ENCODE measurements around the gene LIN37.

Gene LIN37

GRCh38 chr19:35757749-35758608 lies 9.6 kb downstream of the LIN37 start, which contains the start of gene PROSER3:
TSS of gene PROSER3 (plus strand) at chr19:35758176. CDS start at chr19:35758216, 40 bp downstream.
- TF ChIP-seq SNAI2 (CRISPR knock-in tag; IDR thresholded peaks at IDR 0.05): no peak
- no peak for TF ChIP-seq ZNF565 (CRISPR knock-in tag; conservative IDR thresholded peaks at IDR 0.05; ENCODE audit: low read depth)
- TF ChIP-seq, protein P1, sequence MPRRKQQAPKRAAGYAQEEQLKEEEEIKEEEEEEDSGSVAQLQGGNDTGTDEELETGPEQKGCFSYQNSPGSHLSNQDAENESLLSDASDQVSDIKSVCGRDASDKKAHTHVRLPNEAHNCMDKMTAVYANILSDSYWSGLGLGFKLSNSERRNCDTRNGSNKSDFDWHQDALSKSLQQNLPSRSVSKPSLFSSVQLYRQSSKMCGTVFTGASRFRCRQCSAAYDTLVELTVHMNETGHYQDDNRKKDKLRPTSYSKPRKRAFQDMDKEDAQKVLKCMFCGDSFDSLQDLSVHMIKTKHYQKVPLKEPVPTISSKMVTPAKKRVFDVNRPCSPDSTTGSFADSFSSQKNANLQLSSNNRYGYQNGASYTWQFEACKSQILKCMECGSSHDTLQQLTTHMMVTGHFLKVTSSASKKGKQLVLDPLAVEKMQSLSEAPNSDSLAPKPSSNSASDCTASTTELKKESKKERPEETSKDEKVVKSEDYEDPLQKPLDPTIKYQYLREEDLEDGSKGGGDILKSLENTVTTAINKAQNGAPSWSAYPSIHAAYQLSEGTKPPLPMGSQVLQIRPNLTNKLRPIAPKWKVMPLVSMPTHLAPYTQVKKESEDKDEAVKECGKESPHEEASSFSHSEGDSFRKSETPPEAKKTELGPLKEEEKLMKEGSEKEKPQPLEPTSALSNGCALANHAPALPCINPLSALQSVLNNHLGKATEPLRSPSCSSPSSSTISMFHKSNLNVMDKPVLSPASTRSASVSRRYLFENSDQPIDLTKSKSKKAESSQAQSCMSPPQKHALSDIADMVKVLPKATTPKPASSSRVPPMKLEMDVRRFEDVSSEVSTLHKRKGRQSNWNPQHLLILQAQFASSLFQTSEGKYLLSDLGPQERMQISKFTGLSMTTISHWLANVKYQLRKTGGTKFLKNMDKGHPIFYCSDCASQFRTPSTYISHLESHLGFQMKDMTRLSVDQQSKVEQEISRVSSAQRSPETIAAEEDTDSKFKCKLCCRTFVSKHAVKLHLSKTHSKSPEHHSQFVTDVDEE (CRISPR knock-in tag; IDR thresholded peaks at IDR 0.05): 0 out of 2 replicates have a peak, but pooled peaks have one; percentile 49
- ATAC-seq: peak; percentile 96

GRCh38 chr19:35759697-35760096 lies 11.3 kb downstream of the LIN37 start:
- no peak for ATAC-seq
- TF ChIP-seq ISL1 (CRISPR knock-in tag; IDR thresholded peaks at IDR 0.05): no peak
- TF ChIP-seq, protein P2, sequence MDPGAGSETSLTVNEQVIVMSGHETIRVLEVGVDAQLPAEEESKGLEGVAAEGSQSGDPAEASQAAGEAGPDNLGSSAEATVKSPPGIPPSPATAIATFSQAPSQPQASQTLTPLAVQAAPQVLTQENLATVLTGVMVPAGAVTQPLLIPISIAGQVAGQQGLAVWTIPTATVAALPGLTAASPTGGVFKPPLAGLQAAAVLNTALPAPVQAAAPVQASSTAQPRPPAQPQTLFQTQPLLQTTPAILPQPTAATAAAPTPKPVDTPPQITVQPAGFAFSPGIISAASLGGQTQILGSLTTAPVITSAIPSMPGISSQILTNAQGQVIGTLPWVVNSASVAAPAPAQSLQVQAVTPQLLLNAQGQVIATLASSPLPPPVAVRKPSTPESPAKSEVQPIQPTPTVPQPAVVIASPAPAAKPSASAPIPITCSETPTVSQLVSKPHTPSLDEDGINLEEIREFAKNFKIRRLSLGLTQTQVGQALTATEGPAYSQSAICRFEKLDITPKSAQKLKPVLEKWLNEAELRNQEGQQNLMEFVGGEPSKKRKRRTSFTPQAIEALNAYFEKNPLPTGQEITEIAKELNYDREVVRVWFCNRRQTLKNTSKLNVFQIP (CRISPR knock-in tag; IDR thresholded peaks at IDR 0.05; ENCODE audit: borderline replicate concordance, low read depth): no peak
- no peak for TF ChIP-seq ZNF8 (CRISPR knock-in tag; IDR thresholded peaks at IDR 0.05)
- no peak for TF ChIP-seq BACH2 (CRISPR knock-in tag; IDR thresholded peaks at IDR 0.05; ENCODE audit: borderline replicate concordance)
- no peak for TF ChIP-seq PATZ1 (CRISPR knock-in tag; IDR thresholded peaks at IDR 0.05; ENCODE audit: borderline replicate concordance)
- TF ChIP-seq, protein P3, sequence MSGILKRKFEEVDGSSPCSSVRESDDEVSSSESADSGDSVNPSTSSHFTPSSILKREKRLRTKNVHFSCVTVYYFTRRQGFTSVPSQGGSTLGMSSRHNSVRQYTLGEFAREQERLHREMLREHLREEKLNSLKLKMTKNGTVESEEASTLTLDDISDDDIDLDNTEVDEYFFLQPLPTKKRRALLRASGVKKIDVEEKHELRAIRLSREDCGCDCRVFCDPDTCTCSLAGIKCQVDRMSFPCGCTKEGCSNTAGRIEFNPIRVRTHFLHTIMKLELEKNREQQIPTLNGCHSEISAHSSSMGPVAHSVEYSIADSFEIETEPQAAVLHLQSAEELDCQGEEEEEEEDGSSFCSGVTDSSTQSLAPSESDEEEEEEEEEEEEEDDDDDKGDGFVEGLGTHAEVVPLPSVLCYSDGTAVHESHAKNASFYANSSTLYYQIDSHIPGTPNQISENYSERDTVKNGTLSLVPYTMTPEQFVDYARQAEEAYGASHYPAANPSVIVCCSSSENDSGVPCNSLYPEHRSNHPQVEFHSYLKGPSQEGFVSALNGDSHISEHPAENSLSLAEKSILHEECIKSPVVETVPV (CRISPR knock-in tag; IDR thresholded peaks at IDR 0.05): no peak
- TF ChIP-seq CSDC2 (CRISPR knock-in tag; IDR thresholded peaks at IDR 0.05): no peak
- no peak for TF ChIP-seq ZNF565 (CRISPR knock-in tag; conservative IDR thresholded peaks at IDR 0.05; ENCODE audit: low read depth)
- TF ChIP-seq GLIS3 (CRISPR knock-in tag; IDR thresholded peaks at IDR 0.05): no peak
- no peak for TF ChIP-seq SNAI2 (CRISPR knock-in tag; IDR thresholded peaks at IDR 0.05)
- no peak for TF ChIP-seq OSR1 (CRISPR knock-in tag; IDR thresholded peaks at IDR 0.05)
- no peak for TF ChIP-seq ZFP30 (CRISPR knock-in tag; IDR thresholded peaks at IDR 0.05)
- no peak for TF ChIP-seq ZNF70 (CRISPR knock-in tag; IDR thresholded peaks at IDR 0.05)
- TF ChIP-seq CREB5 (CRISPR knock-in tag; IDR thresholded peaks at IDR 0.05; ENCODE audit: low read depth): no peak
- TF ChIP-seq ZFP3 (CRISPR knock-in tag; IDR thresholded peaks at IDR 0.05): no peak
- no peak for TF ChIP-seq TOX (CRISPR knock-in tag; IDR thresholded peaks at IDR 0.05; ENCODE audit: borderline replicate concordance)
- no peak for TF ChIP-seq RARB (CRISPR knock-in tag; IDR thresholded peaks at IDR 0.05)
- TF ChIP-seq ZC3H10 (CRISPR knock-in tag; IDR thresholded peaks at IDR 0.05): no peak

GRCh38 chr19:35760711-35761349 lies 12.5 kb downstream of the LIN37 start:
- no peak for ATAC-seq
- TF ChIP-seq, protein P3 (CRISPR knock-in tag; IDR thresholded peaks at IDR 0.05): no peak
- TF ChIP-seq ZNF70 (CRISPR knock-in tag; IDR thresholded peaks at IDR 0.05) (no peak), BACH2 (CRISPR knock-in tag; IDR thresholded peaks at IDR 0.05; ENCODE audit: borderline replicate concordance) (no peak), RARB (CRISPR knock-in tag; IDR thresholded peaks at IDR 0.05) (no peak), ZC3H10 (CRISPR knock-in tag; IDR thresholded peaks at IDR 0.05) (no peak), CREB5 (CRISPR knock-in tag; IDR thresholded peaks at IDR 0.05; ENCODE audit: low read depth) (no peak), TOX (CRISPR knock-in tag; IDR thresholded peaks at IDR 0.05; ENCODE audit: borderline replicate concordance) (no peak), OSR1 (CRISPR knock-in tag; IDR thresholded peaks at IDR 0.05) (no peak), ISL1 (CRISPR knock-in tag; IDR thresholded peaks at IDR 0.05) (no peak), PPARA (CRISPR knock-in tag; IDR thresholded peaks at IDR 0.05; ENCODE audit: borderline replicate concordance) (no peak), PATZ1 (CRISPR knock-in tag; IDR thresholded peaks at IDR 0.05; ENCODE audit: borderline replicate concordance) (no peak)
